Spleen (tissue), 11 donors: ENCODE data around the gene PPCDC. TPM values are rescaled to one million over a fixed set of nuclear protein-coding genes. Genes with fewer than 3 reads are reported as not detected.

Experiments
- DNase-seq: peaks from one replicate; pipeline ENCODE4 v3.0.0-alpha.2; 2020
- H3K27ac ChIP-seq, 8 donors: fragments of 200-600 bp; sonication (generic) in 7 of 8; 1 replicate in 4 of 8; 2 replicates in 4 of 8; pipeline versions ENCODE4 v1.5.0 to v1.8.0; 2016 to 2021; ENCODE audit warnings: inconsistent platforms in 4 of 8, mild to moderate bottlenecking in 4 of 8, moderate library complexity in 1 of 8
- H3K27me3 ChIP-seq, 7 donors: fragments of 200-600 bp; sonication (generic) in 6 of 7; replicated peaks in 1 of 7; 1 replicate in 4 of 7; 2 replicates in 3 of 7; pipeline versions ENCODE4 v1.5.0 to v1.8.0; 2016 to 2021; ENCODE audit warnings: inconsistent platforms in 3 of 7, mild to moderate bottlenecking in 1 of 7
- H3K36me3 ChIP-seq, 6 donors: fragments of 200-600 bp; sonication (generic) in 5 of 6; 1 replicate in 4 of 6; 2 replicates in 2 of 6; pipeline versions ENCODE4 v1.5.0 to v1.8.0; 2016 to 2021; ENCODE audit warnings: inconsistent platforms in 2 of 6
- H3K4me1 ChIP-seq, 6 donors: fragments of 200-600 bp; sonication (generic) in 5 of 6; 1 replicate in 3 of 6; 2 replicates in 3 of 6; pipeline versions ENCODE4 v1.5.0 to v1.8.0; 2016 to 2021; ENCODE audit warnings: inconsistent platforms in 3 of 6
- H3K4me3 ChIP-seq, 8 donors: fragments of 200-600 bp; sonication (generic) in 7 of 8; 1 replicate in 4 of 8; 2 replicates in 4 of 8; pipeline versions ENCODE4 v1.5.0 to v1.8.0; 2016 to 2021; ENCODE audit warnings: inconsistent platforms in 4 of 8, mild to moderate bottlenecking in 4 of 8, moderate library complexity in 2 of 8
- H3K9me3 ChIP-seq, 8 donors: fragments of 200-600 bp; sonication (generic) in 7 of 8; 1 replicate in 4 of 8; 2 replicates in 4 of 8; pipeline versions ENCODE4 v1.5.0 to v1.8.0; 2016 to 2021; ENCODE audit warnings: inconsistent platforms in 4 of 8
- CTCF ChIP-seq, 11 experiments: fragments of 200-600 bp in 7 of 11; fragments of 450-650 bp in 4 of 11; sonication (generic) in 4 of 11; IDR thresholded peaks in 8 of 11; conservative IDR thresholded peaks in 3 of 11; 1 replicate in 7 of 11; 2 replicates in 4 of 11; pipeline versions ENCODE4 v1.4.0 to v1.8.0; 2016 to 2021; ENCODE audit warnings: antibody characterized with exemption in 11 of 11, inconsistent platforms in 4 of 11, mild to moderate bottlenecking in 1 of 11
- POLR2A ChIP-seq, 3 donors: fragments of 450-650 bp; IDR thresholded peaks; one replicate each; pipeline ENCODE4 v1.5.1; 2017; ENCODE audit warnings: antibody characterized with exemption in 3 of 3, mild to moderate bottlenecking in 1 of 3
- POLR2AphosphoS5 ChIP-seq, 3 donors: sonication (generic); formaldehyde crosslinking; IDR thresholded peaks; one replicate each; pipeline ENCODE4 v1.5.1; 2017; ENCODE audit warnings: antibody characterized with exemption in 3 of 3
- WGBS, 5 donors: extraction: QIAGEN DNeasy Blood & Tissue Kit in 3 of 5; methylation state at CpG; one replicate each; pipeline versions ENCODE4 v1.1.5 to v1.1.7; 2013 to 2018; 5-methylcytosine and 5-hydroxymethylcytosine counted together
- intact Hi-C: fragments of 100-400 bp; cut with DNase I; formaldehyde crosslinking; loops from one replicate; pipeline ENCODE4 v1.15.0; 2023; ENCODE audit warnings: low total_unique reads
- polyA plus RNA-seq, 3 donors: library from polyadenylated mRNA; stranded (reverse); fragments of 200-250 nt; gene quantifications; one replicate each; pipeline ENCODE4 v1.2.1, GENCODE V29; 2013
- total RNA-seq, 7 donors: library from RNA; depleted of rRNA in 3 of 7; stranded (reverse); fragments of >200 nt in 3 of 7; fragmentation: NEBNext Ultra II Directional in 4 of 7; extraction: Animal tissue kit (Norgen Biotek cat#: 25700) in 4 of 7; gene quantifications; one replicate each; pipeline versions ENCODE4 v1.1.0 to v1.2.1, GENCODE V29; 2016 to 2021
- donor health status: healthy with polysubstance abuse.
- donor health status: DM: no; HTN: no; CAD: no; lungs with moderate emphysema.
- donor health status: DM: no; HTN: no; CAD: no.
- donor health status: Bipolar disorder and iron deficiency.
- donor health status: healthy.
- donor health status: DM: no; HTN: no; CAD: no.
- donor health status: DM: yes; HTN: yes; CAD: no.

Gene PPCDC
- total and polyA plus RNA-seq, 10 donors = 13.8 to 29.0 (median 22.2) TPM

- no peak within 1 kb of the TSS for H3K27ac ChIP-seq
- intact Hi-C loops = no loop called here
- 1 to 6% (median 1%) methylated on average over 12 to 58 of the region's 58 CpGs for WGBS, 5 donors
- no peaks in the 10 kb centered on the region for H3K36me3 ChIP-seq
- DNase-seq = peak; percentile 94
- peaks cover 0 to 86% (median 11%) of the 10 kb centered on the region in 7 donors for H3K27me3 ChIP-seq
- H3K9me3 ChIP-seq = no peaks in the 10 kb centered on the region
- TF ChIP-seq POLR2AphosphoS5 (IDR thresholded peaks at IDR 0.05) (peak in 1 of 3 donors; percentile 53), CTCF (IDR thresholded peaks at IDR 0.05 in 8 of 11, conservative IDR thresholded peaks at IDR 0.05 in 3 of 11) (peak in 1 of 11 experiments; percentile 22), POLR2A (IDR thresholded peaks at IDR 0.05) (no peak)
- H3K4me3 ChIP-seq = peak within 1 kb of the TSS; percentile 54 to 88 (median 62)
- H3K4me1 ChIP-seq = peaks cover 8 to 25% (median 19%) of the 10 kb centered on the region in 6 donors
Observed at GRCh38 chr15:74995182-74995778, 28.1 kb upstream of the PPCDC start, which contains the start of gene SCAMP5. Gene SCAMP5 (plus strand): TSS chr15:74995563. CDS start chr15:75011840, 16,277 bp downstream.

- Histone ChIP-seq H3K27ac (no peak overlapping the region), H3K27me3 (peaks cover 0 to 94% (median 11%) of the 10 kb centered on the region in 7 donors), H3K4me3 (peak overlapping the region; percentile 54 to 88 (median 62)), H3K4me1 (peaks cover 8 to 25% (median 19%) of the 10 kb centered on the region in 6 donors), H3K36me3 (no peaks in the 10 kb centered on the region), H3K9me3 (no peaks in the 10 kb centered on the region)
- intact Hi-C loops = no loop called here
- TF ChIP-seq POLR2A (IDR thresholded peaks at IDR 0.05) (no peak), CTCF (IDR thresholded peaks at IDR 0.05 in 8 of 11, conservative IDR thresholded peaks at IDR 0.05 in 3 of 11) (no peak), POLR2AphosphoS5 (IDR thresholded peaks at IDR 0.05) (no peak)
- DNase-seq = peak; percentile 66
- 10 to 25% (median 20%) methylated on average over 24 to 41 of the region's 42 CpGs for WGBS, 5 donors
Observed at GRCh38 chr15:74995779-74996765, 27.3 kb upstream of the PPCDC start.

GRCh38 chr15:74997141-74997540 lies 26.2 kb upstream of the PPCDC start:
- Histone ChIP-seq H3K4me3 (no peak overlapping the region), H3K9me3 (no peaks in the 10 kb centered on the region), H3K4me1 (peaks cover 8 to 25% (median 19%) of the 10 kb centered on the region in 6 donors), H3K36me3 (no peaks in the 10 kb centered on the region), H3K27me3 (peaks cover 0 to 96% (median 11%) of the 10 kb centered on the region in 7 donors), H3K27ac (no peak overlapping the region)
- 37 to 69% (median 46%) methylated on average over 4 of the region's 4 CpGs for WGBS, 5 donors
- intact Hi-C loops = no loop called here
- DNase-seq = peak; percentile 17
- TF ChIP-seq POLR2A (IDR thresholded peaks at IDR 0.05) (no peak), CTCF (IDR thresholded peaks at IDR 0.05 in 8 of 11, conservative IDR thresholded peaks at IDR 0.05 in 3 of 11) (no peak), POLR2AphosphoS5 (IDR thresholded peaks at IDR 0.05) (no peak)
